Stomach smooth muscle (tissue), 2 donors: ENCODE data around the gene ANKH.

Experiments used
- H3K27ac ChIP-seq: one replicate; pipeline ENCODE4 v1.7.0; 2013; ENCODE audit warnings: mild to moderate bottlenecking, low read length, inconsistent platforms
- H3K27me3 ChIP-seq, 2 donors: one replicate each; pipeline ENCODE4 v1.7.0; 2013; ENCODE audit warnings: low read length in 2 of 2; ENCODE audit not compliant: insufficient read depth in 2 of 2, control insufficient read depth in 1 of 2
- H3K36me3 ChIP-seq, 2 donors: one replicate each; pipeline ENCODE4 v1.7.0; 2013; ENCODE audit warnings: low read length in 2 of 2; ENCODE audit not compliant: control insufficient read depth in 2 of 2, insufficient read depth in 2 of 2
- H3K4me1 ChIP-seq: one replicate; pipeline ENCODE4 v1.7.0; 2013; ENCODE audit warnings: low read length; ENCODE audit not compliant: control insufficient read depth, insufficient read depth
- H3K4me3 ChIP-seq, 2 donors: one replicate each; pipeline ENCODE4 v1.7.0; 2013; ENCODE audit warnings: low read length in 2 of 2
- H3K9ac ChIP-seq, 2 donors: one replicate each; pipeline ENCODE4 v1.7.0; 2013; ENCODE audit warnings: low read length in 2 of 2, mild to moderate bottlenecking in 1 of 2
- H3K9me3 ChIP-seq, 2 donors: one replicate each; pipeline ENCODE4 v1.7.0; 2013; ENCODE audit warnings: low read length in 2 of 2; ENCODE audit not compliant: control insufficient read depth in 2 of 2
- donor health status: healthy.
- donor health status: Pancreatic carcinoma.

Gene ANKH

DNA sequence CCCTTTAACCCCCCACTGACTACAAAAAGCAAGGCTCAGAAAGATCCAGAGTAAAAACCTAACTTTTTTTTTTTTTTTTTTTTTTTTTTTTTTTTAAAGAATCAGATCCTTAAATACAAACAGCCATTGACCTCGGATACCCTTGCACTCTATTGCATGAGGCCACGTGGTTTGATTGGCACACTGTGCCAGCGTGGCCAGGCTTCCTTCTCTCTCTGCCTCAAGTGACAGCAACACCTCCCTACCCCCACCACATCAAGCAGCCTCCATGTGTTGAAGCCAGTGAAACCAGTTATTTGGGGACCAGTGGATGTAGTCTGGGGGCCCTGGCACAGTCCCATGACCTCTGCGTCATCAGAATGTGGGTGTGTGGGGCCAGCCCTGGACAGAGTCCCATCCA, 135.6 kb downstream of the ANKH start:
- H3K36me3 ChIP-seq = peaks cover 1 to 14% of the 10 kb centered on the region in 2 donors
- H3K9me3 ChIP-seq = no peaks in the 10 kb centered on the region
- H3K27me3 ChIP-seq = no peaks in the 10 kb centered on the region
- no peak overlapping the region for H3K9ac ChIP-seq
- no peak overlapping the region for H3K4me3 ChIP-seq
- no peak overlapping the region for H3K27ac ChIP-seq
- peaks cover 2% of the 10 kb centered on the region for H3K4me1 ChIP-seq

DNA sequence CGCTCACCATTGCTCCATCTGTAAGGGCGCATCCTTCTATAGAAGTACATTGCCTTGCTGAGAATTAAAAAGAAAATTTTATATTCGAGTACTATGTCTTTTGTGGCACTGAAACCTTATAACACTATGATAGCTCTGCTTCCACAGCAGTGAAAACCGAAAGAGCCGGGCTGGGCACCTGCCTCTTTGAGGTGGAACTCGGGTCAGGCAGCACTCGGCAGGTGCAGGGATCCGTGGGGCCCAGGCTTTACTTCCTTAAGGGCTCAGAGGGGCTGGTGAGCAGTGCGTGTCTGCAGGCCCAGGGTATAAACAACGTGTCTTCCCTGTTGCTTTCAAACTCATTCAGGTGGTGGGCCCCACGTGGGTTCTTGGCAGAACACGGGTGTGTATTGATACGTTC, 137.2 kb downstream of the ANKH start:
- no peak overlapping the region for H3K27ac ChIP-seq
- H3K36me3 ChIP-seq = peaks cover 0 to 17% of the 10 kb centered on the region in 2 donors
- no peaks in the 10 kb centered on the region for H3K27me3 ChIP-seq
- no peaks in the 10 kb centered on the region for H3K9me3 ChIP-seq
- no peak overlapping the region for H3K4me3 ChIP-seq
- H3K9ac ChIP-seq = no peak overlapping the region
- no peaks in the 10 kb centered on the region for H3K4me1 ChIP-seq

DNA sequence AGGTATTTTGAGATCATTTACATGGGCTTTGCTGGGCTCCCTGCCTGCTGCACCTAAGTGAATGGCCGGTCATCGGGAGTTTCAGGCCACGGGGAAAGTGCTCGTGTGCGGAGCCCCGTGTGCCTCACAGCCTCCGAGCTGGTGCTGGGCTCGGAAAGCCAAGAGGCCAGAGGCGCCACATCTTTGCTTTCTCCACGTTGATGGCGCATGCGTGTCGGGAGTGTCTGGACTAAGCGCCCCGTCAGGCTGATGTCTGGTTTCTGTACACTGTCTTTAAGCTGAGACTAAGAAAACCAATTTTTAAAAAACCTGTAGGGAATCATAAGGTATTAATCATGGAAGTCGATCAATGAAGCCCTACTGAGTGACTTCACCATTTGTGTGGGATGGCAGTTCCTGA, 137.9 kb downstream of the ANKH start:
- Histone ChIP-seq H3K4me3 (no peak overlapping the region), H3K4me1 (no peaks in the 10 kb centered on the region), H3K27me3 (no peaks in the 10 kb centered on the region), H3K27ac (no peak overlapping the region), H3K36me3 (peaks cover 0 to 17% of the 10 kb centered on the region in 2 donors), H3K9ac (no peak overlapping the region), H3K9me3 (no peaks in the 10 kb centered on the region)

DNA sequence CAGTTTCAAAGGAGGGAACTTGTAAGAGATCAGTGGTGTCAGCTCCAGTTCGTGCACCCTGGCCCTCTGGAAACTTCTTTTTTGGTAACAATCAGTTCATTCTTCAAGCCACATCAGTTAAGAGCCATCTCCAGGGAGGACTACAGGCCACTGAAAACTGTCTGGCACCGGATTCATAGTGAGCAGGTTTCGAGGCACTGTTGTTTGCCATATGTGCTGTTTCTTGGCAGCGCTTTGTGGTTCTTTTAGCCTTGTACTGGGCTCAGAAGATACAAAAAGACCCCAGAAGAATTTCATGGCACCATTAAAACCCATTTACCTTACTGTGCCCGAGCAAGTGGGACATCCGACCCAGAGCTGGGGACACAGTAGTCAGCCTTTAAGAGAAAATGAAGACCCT, 138.6 kb downstream of the ANKH start:
- Histone ChIP-seq H3K9me3 (no peaks in the 10 kb centered on the region), H3K4me3 (no peak overlapping the region), H3K9ac (no peak overlapping the region), H3K27ac (no peak overlapping the region), H3K27me3 (no peaks in the 10 kb centered on the region), H3K36me3 (peaks cover 0 to 15% of the 10 kb centered on the region in 2 donors), H3K4me1 (peaks cover 2% of the 10 kb centered on the region)

DNA sequence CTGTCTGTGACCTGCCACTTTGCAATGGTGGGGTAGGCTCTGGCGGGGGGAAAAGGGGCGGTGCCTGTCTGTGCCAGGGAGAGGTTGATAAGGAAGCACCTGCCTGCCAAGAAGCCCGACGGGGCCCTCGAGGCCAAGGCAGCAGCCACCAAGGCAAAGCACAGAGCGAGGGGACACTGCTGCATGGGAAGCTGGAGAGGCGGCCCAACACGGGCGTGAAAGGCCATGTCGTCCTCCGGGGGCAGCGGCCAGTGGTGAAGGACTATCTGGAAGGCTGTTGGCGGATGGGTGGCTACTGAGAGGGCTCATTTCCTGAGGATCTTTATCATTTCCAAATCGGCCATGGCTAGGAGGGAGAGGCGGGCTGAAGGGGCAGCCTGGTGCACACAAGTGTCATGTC, 140.7 kb downstream of the ANKH start:
- no peak overlapping the region for H3K9ac ChIP-seq
- H3K27me3 ChIP-seq = no peaks in the 10 kb centered on the region
- H3K9me3 ChIP-seq = no peaks in the 10 kb centered on the region
- peaks cover 0 to 7% of the 10 kb centered on the region in 2 donors for H3K36me3 ChIP-seq
- H3K27ac ChIP-seq = no peak overlapping the region
- H3K4me1 ChIP-seq = peaks cover 5% of the 10 kb centered on the region
- H3K4me3 ChIP-seq = no peak overlapping the region

DNA sequence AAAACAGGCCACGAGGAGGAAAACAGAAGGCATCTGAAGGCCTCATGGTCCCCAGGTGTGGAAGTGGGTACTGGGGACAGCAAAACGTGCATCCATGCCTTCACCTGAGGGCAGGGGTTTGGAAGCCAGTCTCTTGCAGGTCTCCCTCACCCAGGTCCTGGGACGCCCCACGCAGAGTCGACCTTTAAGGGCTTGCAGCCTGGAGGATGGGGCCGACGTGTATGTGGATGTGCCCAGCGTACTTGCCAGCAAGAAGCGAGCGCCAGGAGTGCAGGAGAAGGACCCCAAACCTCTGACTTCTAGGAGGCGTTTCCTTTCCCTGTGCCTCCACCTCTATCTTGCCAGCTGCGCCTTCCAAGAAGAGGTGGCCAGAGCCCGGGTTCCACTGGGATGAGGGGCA, 141.1 kb downstream of the ANKH start:
- Histone ChIP-seq H3K27ac (no peak overlapping the region), H3K9ac (no peak overlapping the region)

DNA sequence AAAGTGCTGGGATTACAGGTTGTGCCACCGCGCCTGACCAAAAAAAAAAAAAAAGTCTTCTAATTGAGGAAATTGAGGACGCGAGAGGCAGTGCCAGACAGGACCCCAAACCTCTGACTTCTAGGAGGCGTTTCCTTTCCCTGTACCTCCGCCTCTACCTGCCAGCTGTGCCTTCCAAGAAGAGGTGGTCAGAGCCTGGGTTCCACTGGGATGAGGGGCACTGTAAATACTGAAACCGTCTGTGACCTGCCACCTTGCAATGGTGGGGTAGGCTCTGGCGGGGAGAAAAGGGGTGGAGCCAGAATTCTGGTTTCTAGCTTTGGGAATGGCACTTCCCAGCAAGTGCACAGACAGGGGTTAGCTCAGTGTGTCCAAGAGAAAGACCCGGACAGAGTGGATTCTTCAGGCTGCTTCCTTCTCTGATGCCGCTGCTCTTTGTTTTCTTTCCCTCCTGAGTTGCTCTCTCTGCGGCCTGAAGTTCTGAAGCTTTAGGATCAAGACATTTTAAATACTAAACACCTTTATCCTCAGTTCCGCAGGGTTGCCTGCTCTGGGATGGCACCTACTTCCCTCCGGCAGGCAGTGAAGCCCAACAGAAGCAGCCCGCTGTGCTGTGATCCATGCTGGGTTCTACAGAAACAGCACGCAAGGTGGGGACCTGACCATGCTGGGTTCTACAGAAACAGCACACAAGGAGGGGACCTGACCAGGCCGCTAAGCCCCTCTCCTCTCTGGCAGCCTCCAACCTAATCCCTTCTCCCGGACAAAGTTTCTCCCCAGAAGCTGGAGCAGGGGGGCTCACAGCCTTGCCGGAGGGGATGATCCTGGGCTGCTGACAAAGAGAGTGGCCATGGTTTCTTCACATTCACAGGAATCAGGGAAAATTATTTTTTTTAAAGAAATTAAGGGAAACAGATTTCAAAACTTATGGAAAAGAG, 141.9 kb downstream of the ANKH start:
- Histone ChIP-seq H3K9me3 (no peaks in the 10 kb centered on the region), H3K36me3 (peaks cover 0 to 10% of the 10 kb centered on the region in 2 donors), H3K27ac (no peak overlapping the region), H3K4me3 (no peak overlapping the region), H3K4me1 (peaks cover 5% of the 10 kb centered on the region), H3K9ac (no peak overlapping the region), H3K27me3 (no peaks in the 10 kb centered on the region)

More for the DNA sequence above, 141.1 kb downstream of the ANKH start:
- Histone ChIP-seq H3K36me3 (peaks cover 0 to 7% of the 10 kb centered on the region in 2 donors), H3K9me3 (no peaks in the 10 kb centered on the region), H3K4me1 (peaks cover 5% of the 10 kb centered on the region), H3K4me3 (no peak overlapping the region), H3K27me3 (no peaks in the 10 kb centered on the region)

DNA sequence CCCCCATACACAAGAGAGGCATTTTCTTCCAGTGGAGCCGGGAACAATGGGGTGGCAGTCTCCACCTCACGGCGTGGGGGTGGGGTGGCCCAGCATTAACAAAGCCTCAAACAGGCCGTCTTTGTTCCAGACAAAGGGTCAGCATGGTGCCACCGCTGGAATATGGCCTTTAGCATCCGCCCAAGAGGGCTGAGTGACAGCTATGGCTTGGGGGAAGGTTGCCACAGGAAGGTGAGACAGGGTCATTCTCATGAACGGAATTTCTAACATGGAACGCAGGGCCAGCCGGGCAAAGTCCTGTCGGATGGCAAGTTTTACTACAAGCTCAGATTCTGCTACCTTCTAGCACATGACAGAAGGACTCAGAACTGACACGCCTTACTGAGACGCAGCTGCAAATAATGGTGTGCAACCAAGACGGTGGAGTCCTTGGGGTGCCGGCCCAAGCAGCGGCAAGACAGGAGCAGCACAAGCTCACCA, 143.1 kb downstream of the ANKH start:
- no peak overlapping the region for H3K9ac ChIP-seq
- no peak overlapping the region for H3K27ac ChIP-seq
- no peaks in the 10 kb centered on the region for H3K9me3 ChIP-seq
- no peaks in the 10 kb centered on the region for H3K27me3 ChIP-seq
- H3K4me3 ChIP-seq = no peak overlapping the region
- peaks cover 0 to 10% of the 10 kb centered on the region in 2 donors for H3K36me3 ChIP-seq
- H3K4me1 ChIP-seq = peaks cover 5% of the 10 kb centered on the region

DNA sequence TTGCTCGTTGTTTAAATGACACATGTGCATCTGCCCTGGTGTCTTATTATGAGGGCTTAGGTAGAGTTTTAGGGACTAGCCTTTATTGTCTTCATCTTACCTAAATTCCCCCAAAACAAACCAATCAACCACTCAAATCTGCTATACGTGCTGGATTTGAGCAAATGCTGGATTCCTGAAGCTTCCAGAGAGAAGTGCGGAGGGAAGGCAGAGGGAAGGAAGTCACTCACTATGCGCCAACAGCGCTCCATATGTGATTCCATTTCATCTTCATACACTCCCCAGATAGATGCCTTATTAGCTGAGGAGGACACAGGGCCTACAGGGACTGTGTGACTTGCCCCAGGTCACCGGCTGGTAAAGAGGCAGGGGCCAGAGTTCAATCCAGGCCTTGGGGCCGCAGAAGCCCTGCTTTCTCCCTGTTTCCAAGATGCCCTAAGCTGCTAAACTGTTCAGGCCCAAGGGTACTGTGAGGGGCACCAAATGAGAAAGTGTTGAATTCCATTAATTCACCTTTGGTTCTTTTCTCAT, 143.6 kb downstream of the ANKH start:
- no peak overlapping the region for H3K4me3 ChIP-seq
- peaks cover 0 to 10% of the 10 kb centered on the region in 2 donors for H3K36me3 ChIP-seq
- H3K9ac ChIP-seq = no peak overlapping the region
- no peaks in the 10 kb centered on the region for H3K27me3 ChIP-seq
- H3K4me1 ChIP-seq = peaks cover 5% of the 10 kb centered on the region
- H3K9me3 ChIP-seq = no peaks in the 10 kb centered on the region
- H3K27ac ChIP-seq = no peak overlapping the region

DNA sequence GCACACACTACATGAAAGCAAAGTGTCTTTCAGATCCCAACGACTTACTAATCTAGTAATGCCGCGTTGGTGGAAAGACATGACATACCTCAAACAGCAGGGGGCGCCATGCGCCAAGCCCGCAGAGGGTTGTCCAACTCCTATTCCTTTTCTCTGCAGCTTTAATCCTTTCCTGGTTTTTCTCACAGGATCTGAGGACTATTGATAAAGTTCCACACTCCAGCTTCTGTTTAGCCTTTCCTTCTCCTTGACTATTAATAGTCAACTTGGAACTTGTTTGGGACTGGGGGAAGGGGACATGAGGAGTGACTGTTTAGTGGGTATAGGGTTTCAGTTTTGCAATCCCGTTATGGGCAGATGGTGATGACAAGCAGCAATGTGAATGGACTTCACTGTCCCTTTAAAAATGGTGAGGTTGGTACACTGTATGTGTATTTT, 144.1 kb downstream of the ANKH start:
- no peaks in the 10 kb centered on the region for H3K9me3 ChIP-seq
- H3K4me3 ChIP-seq = no peak overlapping the region
- no peak overlapping the region for H3K27ac ChIP-seq
- H3K4me1 ChIP-seq = peaks cover 5% of the 10 kb centered on the region
- H3K36me3 ChIP-seq = peaks cover 0 to 10% of the 10 kb centered on the region in 2 donors
- H3K27me3 ChIP-seq = no peaks in the 10 kb centered on the region
- H3K9ac ChIP-seq = no peak overlapping the region
